ENCODE data around the gene BCL7B. TPM values are rescaled to one million over a fixed set of nuclear protein-coding genes. Genes with fewer than 3 reads are reported as not detected.

Gene BCL7B
- total and polyA plus RNA-seq, 2 of the 13 experiments (the other 11 are each of a cell fraction or from before 2014, with no cell fraction given) = 24.3 to 38.2 TPM

DNA sequence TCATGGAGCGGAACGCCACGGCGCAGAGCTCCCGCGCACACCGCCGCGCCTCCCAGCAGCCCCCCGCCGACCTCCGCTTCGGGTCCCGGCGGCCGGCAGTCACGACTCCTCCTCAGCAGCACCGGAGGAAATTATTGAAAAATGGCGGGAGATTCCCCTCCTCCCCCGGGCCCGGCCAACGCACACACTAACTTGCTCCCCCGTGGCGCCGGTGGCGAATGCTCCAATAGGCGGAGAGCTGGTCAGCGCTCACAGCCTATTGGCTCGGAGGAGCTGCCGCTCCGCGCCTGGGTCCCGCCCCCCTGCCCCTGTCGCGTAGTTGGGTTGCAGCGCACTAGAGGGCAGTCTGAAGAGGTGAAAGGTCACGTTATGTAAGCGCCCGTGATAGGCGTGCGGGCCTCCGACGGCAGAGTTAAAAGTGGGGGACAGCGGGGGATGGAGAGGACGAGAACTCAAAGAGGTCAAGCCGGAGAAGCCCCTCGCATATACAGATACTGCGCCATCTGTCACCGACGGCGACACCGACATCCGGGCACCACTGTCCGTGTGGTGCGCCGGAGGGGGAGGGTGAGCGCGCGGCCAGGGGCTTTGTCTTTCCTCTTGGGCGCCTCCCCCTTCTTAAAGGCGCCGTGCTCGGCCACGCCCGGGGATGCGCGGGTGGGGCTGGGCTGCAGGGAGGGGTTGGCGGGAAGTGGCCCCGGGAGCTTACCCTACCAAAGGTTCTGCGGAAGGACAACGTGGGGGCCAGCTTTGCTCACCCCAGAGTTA, 35.2 kb downstream of the BCL7B start, which contains the start of gene BAZ1B (continued):
- TF ChIP-seq, protein P1, sequence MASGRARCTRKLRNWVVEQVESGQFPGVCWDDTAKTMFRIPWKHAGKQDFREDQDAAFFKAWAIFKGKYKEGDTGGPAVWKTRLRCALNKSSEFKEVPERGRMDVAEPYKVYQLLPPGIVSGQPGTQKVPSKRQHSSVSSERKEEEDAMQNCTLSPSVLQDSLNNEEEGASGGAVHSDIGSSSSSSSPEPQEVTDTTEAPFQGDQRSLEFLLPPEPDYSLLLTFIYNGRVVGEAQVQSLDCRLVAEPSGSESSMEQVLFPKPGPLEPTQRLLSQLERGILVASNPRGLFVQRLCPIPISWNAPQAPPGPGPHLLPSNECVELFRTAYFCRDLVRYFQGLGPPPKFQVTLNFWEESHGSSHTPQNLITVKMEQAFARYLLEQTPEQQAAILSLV (CRISPR knock-in tag; IDR thresholded peaks at IDR 0.05; ENCODE audit: borderline replicate concordance) = peak; percentile 13; the same call in 1 of the 2 replicates
- TF ChIP-seq SMAD3 (CRISPR knock-in tag; IDR thresholded peaks at IDR 0.05) (peak; percentile 47; the same call in 1 of the 2 replicates), NR3C1 (CRISPR knock-in tag; IDR thresholded peaks at IDR 0.05) (no peak), RFX1 (IDR thresholded peaks at IDR 0.05) (no peak), ZNF180 (CRISPR knock-in tag; IDR thresholded peaks at IDR 0.05; ENCODE audit: borderline replicate concordance, low read depth) (peak; percentile 48; the same call in 1 of the 2 replicates), ZSCAN12 (CRISPR knock-in tag; IDR thresholded peaks at IDR 0.05) (no peak), KAT2B (IDR thresholded peaks at IDR 0.05; ENCODE audit: borderline replicate concordance, low read depth, low read length) (no peak), ZNF761 (CRISPR knock-in tag; conservative IDR thresholded peaks at IDR 0.05) (no peak), HOXD1 (CRISPR knock-in tag; IDR thresholded peaks at IDR 0.05) (no peak; the same call in none of the 2 replicates)
- TF ChIP-seq, protein P2, sequence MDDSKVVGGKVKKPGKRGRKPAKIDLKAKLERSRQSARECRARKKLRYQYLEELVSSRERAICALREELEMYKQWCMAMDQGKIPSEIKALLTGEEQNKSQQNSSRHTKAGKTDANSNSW (CRISPR knock-in tag; IDR thresholded peaks at IDR 0.05; ENCODE audit: borderline replicate concordance) = peak; percentile 42; the same call in 1 of the 2 replicates
- TF ChIP-seq, protein P3, sequence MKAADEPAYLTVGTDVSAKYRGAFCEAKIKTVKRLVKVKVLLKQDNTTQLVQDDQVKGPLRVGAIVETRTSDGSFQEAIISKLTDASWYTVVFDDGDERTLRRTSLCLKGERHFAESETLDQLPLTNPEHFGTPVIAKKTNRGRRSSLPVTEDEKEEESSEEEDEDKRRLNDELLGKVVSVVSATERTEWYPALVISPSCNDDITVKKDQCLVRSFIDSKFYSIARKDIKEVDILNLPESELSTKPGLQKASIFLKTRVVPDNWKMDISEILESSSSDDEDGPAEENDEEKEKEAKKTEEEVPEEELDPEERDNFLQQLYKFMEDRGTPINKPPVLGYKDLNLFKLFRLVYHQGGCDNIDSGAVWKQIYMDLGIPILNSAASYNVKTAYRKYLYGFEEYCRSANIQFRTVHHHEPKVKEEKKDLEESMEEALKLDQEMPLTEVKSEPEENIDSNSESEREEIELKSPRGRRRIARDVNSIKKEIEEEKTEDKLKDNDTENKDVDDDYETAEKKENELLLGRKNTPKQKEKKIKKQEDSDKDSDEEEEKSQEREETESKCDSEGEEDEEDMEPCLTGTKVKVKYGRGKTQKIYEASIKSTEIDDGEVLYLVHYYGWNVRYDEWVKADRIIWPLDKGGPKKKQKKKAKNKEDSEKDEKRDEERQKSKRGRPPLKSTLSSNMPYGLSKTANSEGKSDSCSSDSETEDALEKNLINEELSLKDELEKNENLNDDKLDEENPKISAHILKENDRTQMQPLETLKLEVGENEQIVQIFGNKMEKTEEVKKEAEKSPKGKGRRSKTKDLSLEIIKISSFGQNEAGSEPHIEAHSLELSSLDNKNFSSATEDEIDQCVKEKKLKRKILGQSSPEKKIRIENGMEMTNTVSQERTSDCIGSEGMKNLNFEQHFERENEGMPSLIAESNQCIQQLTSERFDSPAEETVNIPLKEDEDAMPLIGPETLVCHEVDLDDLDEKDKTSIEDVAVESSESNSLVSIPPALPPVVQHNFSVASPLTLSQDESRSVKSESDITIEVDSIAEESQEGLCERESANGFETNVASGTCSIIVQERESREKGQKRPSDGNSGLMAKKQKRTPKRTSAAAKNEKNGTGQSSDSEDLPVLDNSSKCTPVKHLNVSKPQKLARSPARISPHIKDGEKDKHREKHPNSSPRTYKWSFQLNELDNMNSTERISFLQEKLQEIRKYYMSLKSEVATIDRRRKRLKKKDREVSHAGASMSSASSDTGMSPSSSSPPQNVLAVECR (CRISPR knock-in tag; IDR thresholded peaks at IDR 0.05; ENCODE audit: borderline replicate concordance) = peak; percentile 89
- TF ChIP-seq, protein P4, sequence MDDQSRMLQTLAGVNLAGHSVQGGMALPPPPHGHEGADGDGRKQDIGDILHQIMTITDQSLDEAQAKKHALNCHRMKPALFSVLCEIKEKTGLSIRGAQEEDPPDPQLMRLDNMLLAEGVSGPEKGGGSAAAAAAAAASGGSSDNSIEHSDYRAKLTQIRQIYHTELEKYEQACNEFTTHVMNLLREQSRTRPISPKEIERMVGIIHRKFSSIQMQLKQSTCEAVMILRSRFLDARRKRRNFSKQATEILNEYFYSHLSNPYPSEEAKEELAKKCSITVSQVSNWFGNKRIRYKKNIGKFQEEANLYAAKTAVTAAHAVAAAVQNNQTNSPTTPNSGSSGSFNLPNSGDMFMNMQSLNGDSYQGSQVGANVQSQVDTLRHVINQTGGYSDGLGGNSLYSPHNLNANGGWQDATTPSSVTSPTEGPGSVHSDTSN (CRISPR knock-in tag; IDR thresholded peaks at IDR 0.05; ENCODE audit: borderline replicate concordance) = no peak
- TF ChIP-seq, protein P5, sequence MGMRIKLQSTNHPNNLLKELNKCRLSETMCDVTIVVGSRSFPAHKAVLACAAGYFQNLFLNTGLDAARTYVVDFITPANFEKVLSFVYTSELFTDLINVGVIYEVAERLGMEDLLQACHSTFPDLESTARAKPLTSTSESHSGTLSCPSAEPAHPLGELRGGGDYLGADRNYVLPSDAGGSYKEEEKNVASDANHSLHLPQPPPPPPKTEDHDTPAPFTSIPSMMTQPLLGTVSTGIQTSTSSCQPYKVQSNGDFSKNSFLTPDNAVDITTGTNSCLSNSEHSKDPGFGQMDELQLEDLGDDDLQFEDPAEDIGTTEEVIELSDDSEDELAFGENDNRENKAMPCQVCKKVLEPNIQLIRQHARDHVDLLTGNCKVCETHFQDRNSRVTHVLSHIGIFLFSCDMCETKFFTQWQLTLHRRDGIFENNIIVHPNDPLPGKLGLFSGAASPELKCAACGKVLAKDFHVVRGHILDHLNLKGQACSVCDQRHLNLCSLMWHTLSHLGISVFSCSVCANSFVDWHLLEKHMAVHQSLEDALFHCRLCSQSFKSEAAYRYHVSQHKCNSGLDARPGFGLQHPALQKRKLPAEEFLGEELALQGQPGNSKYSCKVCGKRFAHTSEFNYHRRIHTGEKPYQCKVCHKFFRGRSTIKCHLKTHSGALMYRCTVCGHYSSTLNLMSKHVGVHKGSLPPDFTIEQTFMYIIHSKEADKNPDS (CRISPR knock-in tag; IDR thresholded peaks at IDR 0.05) = no peak; the same call in 1 of the 2 replicates
- TF ChIP-seq, protein P6, sequence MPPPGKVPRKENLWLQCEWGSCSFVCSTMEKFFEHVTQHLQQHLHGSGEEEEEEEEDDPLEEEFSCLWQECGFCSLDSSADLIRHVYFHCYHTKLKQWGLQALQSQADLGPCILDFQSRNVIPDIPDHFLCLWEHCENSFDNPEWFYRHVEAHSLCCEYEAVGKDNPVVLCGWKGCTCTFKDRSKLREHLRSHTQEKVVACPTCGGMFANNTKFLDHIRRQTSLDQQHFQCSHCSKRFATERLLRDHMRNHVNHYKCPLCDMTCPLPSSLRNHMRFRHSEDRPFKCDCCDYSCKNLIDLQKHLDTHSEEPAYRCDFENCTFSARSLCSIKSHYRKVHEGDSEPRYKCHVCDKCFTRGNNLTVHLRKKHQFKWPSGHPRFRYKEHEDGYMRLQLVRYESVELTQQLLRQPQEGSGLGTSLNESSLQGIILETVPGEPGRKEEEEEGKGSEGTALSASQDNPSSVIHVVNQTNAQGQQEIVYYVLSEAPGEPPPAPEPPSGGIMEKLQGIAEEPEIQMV (CRISPR knock-in tag; IDR thresholded peaks at IDR 0.05; ENCODE audit: low read depth) = no peak
- TF ChIP-seq, protein P7, sequence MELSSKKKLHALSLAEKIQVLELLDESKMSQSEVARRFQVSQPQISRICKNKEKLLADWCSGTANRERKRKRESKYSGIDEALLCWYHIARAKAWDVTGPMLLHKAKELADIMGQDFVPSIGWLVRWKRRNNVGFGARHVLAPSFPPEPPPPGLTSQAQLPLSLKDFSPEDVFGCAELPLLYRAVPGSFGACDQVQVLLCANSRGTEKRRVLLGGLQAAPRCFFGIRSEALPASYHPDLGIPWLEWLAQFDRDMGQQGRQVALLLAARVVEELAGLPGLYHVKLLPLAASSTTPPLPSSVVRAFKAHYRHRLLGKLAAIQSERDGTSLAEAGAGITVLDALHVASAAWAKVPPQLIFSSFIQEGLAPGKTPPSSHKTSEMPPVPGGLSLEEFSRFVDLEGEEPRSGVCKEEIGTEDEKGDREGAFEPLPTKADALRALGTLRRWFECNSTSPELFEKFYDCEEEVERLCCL (CRISPR knock-in tag; IDR thresholded peaks at IDR 0.05; ENCODE audit: borderline replicate concordance) = no peak; the same call in 1 of the 2 replicates
